HepG2 (cell line): Measurements from ENCODE around the gene DLEC1. TPM values are rescaled to one million over a fixed set of nuclear protein-coding genes. Genes with fewer than 3 reads are reported as not detected.

ENCODE experiments used
- ATF6 ChIP-seq: sonication (generic); formaldehyde crosslinking; conservative IDR thresholded peaks from 2 replicates; pipeline ENCODE4 v1.4.0; 2020; ENCODE audit warnings: missing genetic modification reagents
- DRAP1 ChIP-seq: IDR thresholded peaks from 2 replicates; pipeline ENCODE4 v1.6.1; 2016; ENCODE audit warnings: missing genetic modification reagents, missing compliant biosample characterization
- FOXJ3 ChIP-seq: sonication (generic); formaldehyde crosslinking; IDR thresholded peaks from 2 replicates; pipeline ENCODE4 v1.4.0; 2020; ENCODE audit warnings: missing genetic modification reagents, mild to moderate bottlenecking, borderline replicate concordance
- HNRNPH1 ChIP-seq: fragments of 200-400 bp; formaldehyde crosslinking; optimal IDR thresholded peaks from 2 replicates; pipeline ENCODE3; 2017; ENCODE audit warnings: mild to moderate bottlenecking, low read depth, low read length
- HOXA3 ChIP-seq: sonication (generic); formaldehyde crosslinking; IDR thresholded peaks from 2 replicates; pipeline ENCODE4 v1.5.0; 2020; ENCODE audit warnings: missing genetic modification reagents
- PHF8 ChIP-seq: sonication (generic); formaldehyde crosslinking; IDR thresholded peaks from 2 replicates; pipeline ENCODE4 v1.5.0; 2020; ENCODE audit warnings: missing genetic modification reagents
- POLR2AphosphoS5 ChIP-seq: IDR thresholded peaks from 2 replicates; pipeline ENCODE4 v1.6.1; 2012; ENCODE audit warnings: low read depth, low read length
- PRPF4 ChIP-seq: fragments of 200-400 bp; formaldehyde crosslinking; IDR thresholded peaks from 2 replicates; pipeline ENCODE4 v1.6.1; 2016; ENCODE audit warnings: low read length, low read depth; ENCODE audit not compliant: poor library complexity, severe bottlenecking
- SKIL ChIP-seq: sonication (generic); formaldehyde crosslinking; IDR thresholded peaks from 2 replicates; pipeline ENCODE4 v1.8.0; 2022; ENCODE audit warnings: missing genetic modification reagents, mild to moderate bottlenecking, moderate library complexity, borderline replicate concordance
- SOX13 ChIP-seq, 3 experiments: fragments of 450-650 bp in 1 of 3; sonication (generic) in 1 of 3; formaldehyde crosslinking in 1 of 3; IDR thresholded peaks in 2 of 3; conservative IDR thresholded peaks in 1 of 3; 2 replicates each; pipeline versions ENCODE4 v1.5.0 to v1.6.1; 2016 to 2020; ENCODE audit warnings: antibody characterized with exemption in 1 of 3, mild to moderate bottlenecking in 1 of 3, missing compliant biosample characterization in 1 of 3, missing genetic modification reagents in 1 of 3, moderate library complexity in 1 of 3
- ZFP36L2 ChIP-seq: sonication (generic); formaldehyde crosslinking; IDR thresholded peaks from 2 replicates; pipeline ENCODE4 v1.4.0; 2020; ENCODE audit warnings: missing genetic modification reagents
- ZNF33A ChIP-seq: sonication (generic); formaldehyde crosslinking; IDR thresholded peaks from 2 replicates; pipeline ENCODE4 v1.5.1; 2020; ENCODE audit warnings: missing genetic modification reagents, mild to moderate bottlenecking, moderate library complexity, borderline replicate concordance
- ZNF670 ChIP-seq: sonication (generic); formaldehyde crosslinking; IDR thresholded peaks from 2 replicates; pipeline ENCODE4 v1.8.0; 2022; ENCODE audit warnings: mild to moderate bottlenecking, missing genetic modification reagents, borderline replicate concordance
- ZSCAN21 ChIP-seq: sonication (generic); formaldehyde crosslinking; IDR thresholded peaks from 2 replicates; pipeline ENCODE4 v1.8.0; 2022; ENCODE audit warnings: mild to moderate bottlenecking, missing genetic modification reagents, moderate library complexity, borderline replicate concordance
- polyA plus RNA-seq, 8 experiments: library from polyadenylated mRNA; depleted of rRNA in 3 of 8; stranded (reverse) in 7 of 8; unstranded in 1 of 8; fragments of >200 nt; fragmentation: Illumina TruSeq in 4 of 8; extraction: Trizol in 4 of 8; gene quantifications; 2 replicates each; pipeline versions ENCODE4 v1.2.1 to v1.2.3, GENCODE V29; 2011 to 2016; ENCODE audit warnings: low read depth in 4 of 8, missing spikeins in 1 of 8, mixed read lengths in 1 of 8; ENCODE audit not compliant: insufficient read depth in 1 of 8
- total RNA-seq, 5 experiments: library from RNA; depleted of rRNA; stranded (reverse); fragments of >200 nt; fragmentation: Illumina TruSeq; extraction: Trizol; gene quantifications; 2 replicates each; pipeline ENCODE4 v1.2.3, GENCODE V29; 2016; ENCODE audit warnings: low read depth in 1 of 5
- TF ChIP-seq, protein P1 (sequence below): sonication (generic); formaldehyde crosslinking; IDR thresholded peaks from 2 replicates; pipeline ENCODE4 v1.4.0; 2020; ENCODE audit warnings: missing genetic modification reagents
- TF ChIP-seq, protein P2 (sequence below): sonication (generic); formaldehyde crosslinking; IDR thresholded peaks from 2 replicates; pipeline ENCODE4 v1.4.0; 2020; ENCODE audit warnings: missing genetic modification reagents, borderline replicate concordance

The DLEC1 gene
- total and polyA plus RNA-seq, 2 of the 13 experiments (the other 11 are each of a cell fraction or from before 2014, with no cell fraction given): 0.09 TPM; not detected in 1

DNA sequence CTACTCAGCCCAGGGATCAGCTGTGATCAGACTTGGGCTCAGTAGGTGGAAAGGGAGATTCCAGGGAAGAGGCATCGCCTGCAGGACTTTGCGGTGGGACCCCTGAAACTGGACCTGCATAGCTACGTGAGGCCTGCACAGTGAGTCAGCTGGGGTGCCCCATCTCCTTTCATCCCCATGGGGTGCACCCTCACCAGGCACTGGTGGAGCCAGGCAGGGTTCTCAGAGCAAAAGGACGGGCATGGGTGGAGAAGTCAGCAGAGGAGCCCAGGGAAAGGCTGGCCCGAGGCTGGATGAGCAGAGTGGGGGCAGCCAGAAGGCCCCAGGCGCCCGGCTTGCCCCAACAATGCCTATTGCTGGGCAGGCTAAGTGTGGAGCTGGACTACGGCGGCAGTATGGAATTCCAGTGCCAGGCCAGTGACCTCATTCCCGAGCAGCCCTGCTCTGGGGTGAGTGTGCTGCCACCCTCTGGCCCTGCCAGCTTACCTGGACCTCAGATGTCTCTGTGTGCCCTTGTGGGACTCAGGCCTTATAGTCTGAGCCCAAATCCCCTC is 78.2 kb downstream of the DLEC1 start (continued):
- TF ChIP-seq, protein P1, sequence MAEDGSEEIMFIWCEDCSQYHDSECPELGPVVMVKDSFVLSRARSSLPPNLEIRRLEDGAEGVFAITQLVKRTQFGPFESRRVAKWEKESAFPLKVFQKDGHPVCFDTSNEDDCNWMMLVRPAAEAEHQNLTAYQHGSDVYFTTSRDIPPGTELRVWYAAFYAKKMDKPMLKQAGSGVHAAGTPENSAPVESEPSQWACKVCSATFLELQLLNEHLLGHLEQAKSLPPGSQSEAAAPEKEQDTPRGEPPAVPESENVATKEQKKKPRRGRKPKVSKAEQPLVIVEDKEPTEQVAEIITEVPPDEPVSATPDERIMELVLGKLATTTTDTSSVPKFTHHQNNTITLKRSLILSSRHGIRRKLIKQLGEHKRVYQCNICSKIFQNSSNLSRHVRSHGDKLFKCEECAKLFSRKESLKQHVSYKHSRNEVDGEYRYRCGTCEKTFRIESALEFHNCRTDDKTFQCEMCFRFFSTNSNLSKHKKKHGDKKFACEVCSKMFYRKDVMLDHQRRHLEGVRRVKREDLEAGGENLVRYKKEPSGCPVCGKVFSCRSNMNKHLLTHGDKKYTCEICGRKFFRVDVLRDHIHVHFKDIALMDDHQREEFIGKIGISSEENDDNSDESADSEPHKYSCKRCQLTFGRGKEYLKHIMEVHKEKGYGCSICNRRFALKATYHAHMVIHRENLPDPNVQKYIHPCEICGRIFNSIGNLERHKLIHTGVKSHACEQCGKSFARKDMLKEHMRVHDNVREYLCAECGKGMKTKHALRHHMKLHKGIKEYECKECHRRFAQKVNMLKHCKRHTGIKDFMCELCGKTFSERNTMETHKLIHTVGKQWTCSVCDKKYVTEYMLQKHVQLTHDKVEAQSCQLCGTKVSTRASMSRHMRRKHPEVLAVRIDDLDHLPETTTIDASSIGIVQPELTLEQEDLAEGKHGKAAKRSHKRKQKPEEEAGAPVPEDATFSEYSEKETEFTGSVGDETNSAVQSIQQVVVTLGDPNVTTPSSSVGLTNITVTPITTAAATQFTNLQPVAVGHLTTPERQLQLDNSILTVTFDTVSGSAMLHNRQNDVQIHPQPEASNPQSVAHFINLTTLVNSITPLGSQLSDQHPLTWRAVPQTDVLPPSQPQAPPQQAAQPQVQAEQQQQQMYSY: no peak
- TF ChIP-seq SKIL (CRISPR knock-in tag): no peak
- peak; percentile 51 for TF ChIP-seq HNRNPH1
- no peak for TF ChIP-seq ZNF670
- TF ChIP-seq ZFP36L2 (CRISPR knock-in tag): no peak
- TF ChIP-seq ATF6: no peak
- TF ChIP-seq DRAP1 (CRISPR knock-in tag): no peak
- TF ChIP-seq, protein P2, sequence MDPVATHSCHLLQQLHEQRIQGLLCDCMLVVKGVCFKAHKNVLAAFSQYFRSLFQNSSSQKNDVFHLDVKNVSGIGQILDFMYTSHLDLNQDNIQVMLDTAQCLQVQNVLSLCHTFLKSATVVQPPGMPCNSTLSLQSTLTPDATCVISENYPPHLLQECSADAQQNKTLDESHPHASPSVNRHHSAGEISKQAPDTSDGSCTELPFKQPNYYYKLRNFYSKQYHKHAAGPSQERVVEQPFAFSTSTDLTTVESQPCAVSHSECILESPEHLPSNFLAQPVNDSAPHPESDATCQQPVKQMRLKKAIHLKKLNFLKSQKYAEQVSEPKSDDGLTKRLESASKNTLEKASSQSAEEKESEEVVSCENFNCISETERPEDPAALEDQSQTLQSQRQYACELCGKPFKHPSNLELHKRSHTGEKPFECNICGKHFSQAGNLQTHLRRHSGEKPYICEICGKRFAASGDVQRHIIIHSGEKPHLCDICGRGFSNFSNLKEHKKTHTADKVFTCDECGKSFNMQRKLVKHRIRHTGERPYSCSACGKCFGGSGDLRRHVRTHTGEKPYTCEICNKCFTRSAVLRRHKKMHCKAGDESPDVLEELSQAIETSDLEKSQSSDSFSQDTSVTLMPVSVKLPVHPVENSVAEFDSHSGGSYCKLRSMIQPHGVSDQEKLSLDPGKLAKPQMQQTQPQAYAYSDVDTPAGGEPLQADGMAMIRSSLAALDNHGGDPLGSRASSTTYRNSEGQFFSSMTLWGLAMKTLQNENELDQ (CRISPR knock-in tag): no peak
- TF ChIP-seq PHF8: no peak
- no peak for TF ChIP-seq ZSCAN21 (CRISPR knock-in tag)
- no peak for TF ChIP-seq PRPF4
- TF ChIP-seq HOXA3 (CRISPR knock-in tag): 0 out of 2 replicates have a peak, but pooled peaks have one; percentile 5
- peak; percentile 18 for TF ChIP-seq POLR2AphosphoS5
- no peak for TF ChIP-seq ZNF33A (CRISPR knock-in tag)
- no peak for TF ChIP-seq FOXJ3 (CRISPR knock-in tag)
- no peak for TF ChIP-seq SOX13 (IDR thresholded peaks at IDR 0.05)
- no peak for TF ChIP-seq SOX13 (CRISPR knock-in tag; conservative IDR thresholded peaks at IDR 0.05 in 1 of 2, IDR thresholded peaks at IDR 0.05 in 1 of 2)
